NCI-H2107 (cell line): ENCODE measurements around the gene RAB3GAP1.
"Not testable (repeated sequence)": the region's sequence is repeated elsewhere in the genome, so short reads cannot be mapped to it uniquely, and the experiment has no call there.

Experiments
- DNase-seq: peaks from one replicate; lab custom pipeline; 2025; lab: John Stamatoyannopoulos, UW

Gene RAB3GAP1

GRCh38 chr2:135105513-135106316, 53.6 kb downstream of the RAB3GAP1 start:
- not testable (repeated sequence) for DNase-seq

- DNase-seq = no peak
Observed at GRCh38 chr2:135113322-135113721, 61.2 kb downstream of the RAB3GAP1 start.

GRCh38 chr2:135119582-135119981, 67.5 kb downstream of the RAB3GAP1 start:
- DNase-seq = no peak

GRCh38 chr2:135121016-135121657, 69.0 kb downstream of the RAB3GAP1 start:
- no peak for DNase-seq

- DNase-seq = not testable (repeated sequence)
Observed at GRCh38 chr2:135121658-135122039, 69.6 kb downstream of the RAB3GAP1 start.

- no peak for DNase-seq
Observed at GRCh38 chr2:135124924-135125886, 73.1 kb downstream of the RAB3GAP1 start.

- no peak for DNase-seq
Observed at GRCh38 chr2:135125940-135126339, 73.8 kb downstream of the RAB3GAP1 start.

- DNase-seq = no peak
Observed at GRCh38 chr2:135130751-135131150, 78.7 kb downstream of the RAB3GAP1 start.

- no peak for DNase-seq
Observed at GRCh38 chr2:135132314-135132713, 80.2 kb downstream of the RAB3GAP1 start.

- DNase-seq = no peak
Observed at GRCh38 chr2:135140606-135141005, 88.5 kb downstream of the RAB3GAP1 start.

GRCh38 chr2:135142323-135142722, 90.2 kb downstream of the RAB3GAP1 start:
- no peak for DNase-seq

GRCh38 chr2:135144343-135144742, 92.3 kb downstream of the RAB3GAP1 start:
- no peak for DNase-seq

GRCh38 chr2:135149251-135149650, 97.2 kb downstream of the RAB3GAP1 start:
- DNase-seq = no peak

- no peak for DNase-seq
Observed at GRCh38 chr2:135150725-135151124, 98.6 kb downstream of the RAB3GAP1 start.

GRCh38 chr2:135151615-135152014, 99.5 kb downstream of the RAB3GAP1 start:
- no peak for DNase-seq

GRCh38 chr2:135152361-135152760, 100.3 kb downstream of the RAB3GAP1 start:
- no peak for DNase-seq

GRCh38 chr2:135154962-135155361, 102.9 kb downstream of the RAB3GAP1 start:
- DNase-seq = no peak

GRCh38 chr2:135157856-135158255, 105.8 kb downstream of the RAB3GAP1 start:
- DNase-seq = no peak

- no peak for DNase-seq
Observed at GRCh38 chr2:135159191-135159590, 107.1 kb downstream of the RAB3GAP1 start.

- DNase-seq = no peak
Observed at GRCh38 chr2:135162377-135162776, 110.3 kb downstream of the RAB3GAP1 start.

GRCh38 chr2:135162786-135163185, 110.7 kb downstream of the RAB3GAP1 start:
- no peak for DNase-seq

- DNase-seq = no peak
Observed at GRCh38 chr2:135163306-135163705, 111.2 kb downstream of the RAB3GAP1 start.
